Activated CD4-positive, CD25-positive, alpha-beta regulatory T cell treated with anti-CD3 and anti-CD28 coated beads, Interleukin-2, amount 50 U/mL, for 16 hours (primary cell): ENCODE data around the gene AP2A2.
A peak's percentile ranks its signal among the peaks of the same experiment; 100 is the strongest.

Experiments used
- DNase-seq: peaks from one replicate; pipeline ENCODE4 v3.0.0-alpha.2; 2020; ENCODE audit warnings: low read depth, low spot score

The AP2A2 gene

DNA sequence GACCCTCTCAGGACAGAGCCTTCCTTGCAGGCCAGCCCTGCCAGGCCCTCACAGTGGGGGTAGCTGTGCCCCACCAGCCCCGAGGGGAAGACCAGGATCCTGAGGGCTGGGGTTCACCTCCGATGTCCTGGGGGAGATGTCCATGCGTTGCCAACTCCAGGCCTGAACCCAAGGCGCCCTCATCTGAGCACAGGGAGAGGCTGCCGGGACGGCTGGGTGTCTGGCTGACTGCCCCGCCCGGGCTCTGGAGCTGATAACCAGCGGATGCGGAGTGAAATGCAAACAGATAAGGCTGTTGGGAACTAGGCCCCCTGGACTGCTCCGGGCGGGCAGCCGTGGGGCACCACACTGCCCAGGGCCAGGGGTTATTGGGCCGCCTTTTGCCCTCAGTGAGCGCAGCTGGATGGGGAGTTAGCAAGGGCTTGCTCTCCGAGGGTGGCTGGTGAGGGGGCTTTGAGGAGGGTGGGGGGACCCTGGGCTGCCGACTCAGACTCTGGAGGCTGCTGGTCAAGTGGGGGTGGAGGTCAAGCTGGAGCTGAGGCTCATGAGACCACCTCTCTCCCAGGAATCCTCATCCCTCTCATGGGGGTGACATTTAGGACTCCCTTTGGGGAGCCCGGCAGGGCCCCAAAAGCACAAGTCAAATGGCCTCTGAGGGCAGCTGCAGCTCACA lies 116.4 kb downstream of the AP2A2 start:
- DNase-seq = no peak

DNA sequence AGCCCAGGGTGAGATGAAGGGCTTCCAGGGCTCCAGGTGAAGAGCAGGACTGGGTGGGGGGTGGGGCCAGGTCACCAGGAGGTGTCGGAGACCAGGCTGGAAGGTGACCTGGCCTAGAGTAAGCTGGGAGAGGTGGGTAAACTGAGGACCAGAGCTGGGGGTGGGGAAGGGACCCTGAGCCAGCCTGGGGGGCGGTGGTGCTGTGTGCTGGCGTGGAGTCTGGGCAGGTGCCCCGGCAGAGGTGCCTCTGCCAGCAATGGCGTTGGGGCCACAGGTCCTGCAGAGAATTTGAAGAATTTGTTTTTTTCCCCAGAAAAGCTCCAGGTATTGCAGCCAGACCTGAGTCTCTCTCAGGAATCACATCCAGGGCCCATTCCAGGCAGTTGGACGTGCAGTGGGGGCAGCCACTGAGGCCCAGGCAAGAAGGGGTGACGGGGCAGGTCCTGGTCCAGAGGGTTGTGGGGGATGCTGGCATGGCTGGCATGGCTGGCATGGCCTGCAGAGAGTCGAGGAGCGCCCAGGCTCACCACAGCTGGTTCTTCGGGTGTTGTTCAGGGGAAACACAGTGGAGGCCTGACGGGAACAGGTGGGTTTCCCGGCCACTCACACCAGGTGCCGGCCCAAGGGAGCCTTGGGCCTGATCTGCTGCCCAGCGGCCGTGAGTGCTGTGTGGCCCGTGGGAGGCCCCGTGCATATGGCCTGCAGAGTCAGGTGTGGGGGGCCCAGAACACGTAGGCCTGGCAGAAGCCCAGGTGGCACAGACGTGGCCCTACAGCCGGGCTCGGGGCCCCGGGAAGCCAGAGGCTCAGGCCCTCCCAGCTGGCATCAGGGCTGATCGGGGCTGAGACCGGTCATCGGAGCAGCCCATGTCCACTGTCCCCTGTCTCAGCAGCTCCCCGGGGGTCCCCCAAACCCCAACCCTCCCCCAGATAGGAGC lies 117.2 kb downstream of the AP2A2 start:
- DNase-seq = no peak

DNA sequence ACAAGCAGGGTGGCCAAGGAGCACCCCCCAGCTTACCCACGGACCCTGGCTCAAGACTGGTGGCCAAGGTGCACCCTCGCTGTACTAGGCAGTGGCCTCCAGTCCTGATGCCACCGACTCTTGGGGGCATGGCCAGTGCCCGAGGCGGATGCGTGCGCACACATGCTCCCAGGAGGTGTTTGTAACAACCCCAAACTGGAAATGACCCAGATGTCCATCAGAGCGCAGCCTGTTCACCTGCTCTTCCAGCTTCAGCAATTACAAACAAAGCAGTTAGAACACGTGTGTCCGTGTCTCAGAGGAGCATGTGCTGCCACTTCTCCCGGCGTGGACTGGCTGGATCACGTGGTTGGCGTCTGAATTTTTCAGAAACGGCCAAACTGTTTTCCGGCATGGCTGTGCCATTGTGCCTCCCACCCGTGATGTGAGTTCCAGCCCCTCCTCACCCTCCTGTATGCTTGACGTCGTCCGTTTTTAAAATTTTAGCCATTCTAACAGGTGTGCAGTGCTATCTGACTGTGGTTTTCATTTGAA lies 118.0 kb downstream of the AP2A2 start:
- DNase-seq = no peak

DNA sequence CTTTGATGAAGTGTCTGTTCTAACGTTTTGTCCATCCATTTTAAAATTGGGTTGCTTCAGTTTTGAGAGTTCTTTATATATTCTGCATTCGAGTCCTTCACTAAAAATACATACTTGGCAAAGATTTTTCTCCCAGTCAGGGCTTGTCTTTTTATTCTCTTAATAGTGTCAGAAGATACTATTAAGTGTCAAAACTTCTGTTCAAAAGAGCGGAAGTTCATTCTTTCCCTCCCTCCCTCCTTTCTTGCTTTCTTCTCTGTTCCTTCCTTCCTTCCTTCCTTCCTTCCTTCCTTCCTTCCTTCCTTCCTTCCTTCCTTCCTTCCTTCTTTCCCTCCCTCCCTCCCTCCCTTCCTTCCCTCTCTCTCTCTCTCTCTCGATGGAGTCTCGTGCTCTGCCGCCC lies 118.5 kb downstream of the AP2A2 start:
- DNase-seq = no peak

DNA sequence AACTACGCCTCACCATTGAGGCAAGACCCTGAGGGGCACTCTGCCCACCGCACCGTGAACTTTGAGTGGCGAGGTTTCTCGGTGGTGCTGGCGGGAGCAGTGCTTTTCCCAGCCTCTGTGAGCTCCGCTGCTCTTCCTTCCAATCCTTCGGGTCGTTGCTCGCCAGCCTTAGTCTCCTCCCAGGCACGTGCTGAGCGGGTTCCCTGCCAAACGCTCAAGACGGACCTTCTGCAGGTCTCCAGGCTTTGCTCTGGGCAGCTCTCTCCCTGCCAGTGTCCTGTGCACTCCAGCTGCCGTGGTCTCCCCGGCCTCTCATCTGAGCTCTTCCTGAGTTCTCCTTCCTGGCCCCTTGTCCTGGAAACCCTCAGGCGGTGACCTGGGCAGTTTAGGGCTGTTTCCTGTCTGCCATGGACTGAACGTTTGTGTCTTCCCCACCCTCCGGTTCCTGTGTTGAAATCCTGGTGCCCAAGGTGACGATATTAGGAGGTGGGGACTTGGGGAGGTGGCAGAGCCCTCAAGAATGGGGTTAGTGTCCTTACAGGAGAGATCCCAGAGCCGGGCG lies 122.0 kb downstream of the AP2A2 start:
- DNase-seq = no peak

DNA sequence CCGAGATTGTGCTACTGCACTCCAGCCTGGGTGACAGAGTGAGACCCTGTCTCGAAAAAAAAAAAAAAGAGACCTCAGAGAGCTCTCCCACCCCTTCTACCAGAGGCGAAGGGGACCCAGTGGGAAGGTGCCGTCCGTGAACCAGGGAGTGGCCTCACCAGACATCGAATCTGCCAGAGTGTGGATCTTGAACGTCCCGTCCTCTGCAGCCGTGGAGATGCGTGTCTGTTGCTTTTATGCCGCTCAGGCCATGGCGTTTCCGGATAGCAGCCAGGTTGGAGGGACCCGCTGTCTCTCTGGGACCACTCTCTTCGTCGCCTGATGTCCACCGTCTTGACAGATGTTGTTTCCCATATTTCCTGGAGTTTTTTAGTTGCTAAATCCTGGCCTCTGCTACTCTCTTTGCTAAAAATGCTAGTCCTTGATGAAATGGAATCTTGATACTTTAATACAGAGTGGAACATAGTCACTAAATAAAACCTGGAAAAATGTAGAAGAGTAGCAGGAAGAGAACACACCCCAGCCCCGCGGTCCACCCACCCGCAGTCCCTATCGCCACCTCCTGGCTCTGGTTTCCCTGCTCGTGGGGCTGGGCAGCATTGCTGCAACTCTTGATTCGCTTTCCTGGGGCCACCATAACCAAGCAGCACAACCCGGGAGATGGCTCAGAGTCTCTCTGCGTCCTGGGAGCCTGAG lies 122.9 kb downstream of the AP2A2 start:
- no peak for DNase-seq

DNA sequence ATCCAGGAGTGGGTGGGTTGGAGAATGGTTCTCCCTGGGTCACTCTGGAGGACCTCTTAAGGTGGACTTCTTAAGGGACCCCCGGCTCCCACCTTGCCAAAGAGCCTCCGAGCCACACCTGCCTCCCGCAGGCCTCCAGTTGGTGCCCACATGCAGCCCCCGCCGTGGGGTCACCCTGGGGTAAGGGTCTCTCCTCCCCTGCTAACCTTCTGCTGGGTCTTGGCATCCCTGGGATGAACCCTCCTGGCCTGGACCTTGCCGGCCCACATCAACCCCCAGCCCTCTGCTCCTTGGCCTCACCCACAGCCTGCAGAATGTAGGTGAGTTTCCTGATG lies 123.4 kb downstream of the AP2A2 start:
- DNase-seq = no peak

DNA sequence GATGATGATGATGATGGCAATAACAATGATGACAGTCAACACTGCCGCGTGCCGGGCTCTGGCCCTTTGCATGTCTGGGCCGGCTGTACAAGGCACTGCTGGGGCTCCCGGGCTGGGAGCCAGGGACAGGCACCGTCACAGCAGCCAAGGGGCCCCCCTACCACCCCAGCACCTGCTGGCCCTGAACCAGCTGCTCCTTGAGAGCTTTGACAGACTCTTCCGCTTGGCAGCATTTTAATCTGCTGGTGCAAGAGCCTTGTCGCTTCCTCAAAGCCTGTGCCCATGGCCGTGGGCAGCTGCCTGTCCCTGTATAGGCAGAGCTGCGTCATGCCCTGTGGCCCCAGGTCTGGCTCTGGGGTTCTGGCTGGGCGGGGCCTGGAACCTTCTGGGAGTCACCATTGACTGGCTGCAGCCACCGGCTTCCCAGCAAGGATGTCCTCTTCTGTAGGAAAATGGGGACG lies 123.8 kb downstream of the AP2A2 start:
- no peak for DNase-seq

DNA sequence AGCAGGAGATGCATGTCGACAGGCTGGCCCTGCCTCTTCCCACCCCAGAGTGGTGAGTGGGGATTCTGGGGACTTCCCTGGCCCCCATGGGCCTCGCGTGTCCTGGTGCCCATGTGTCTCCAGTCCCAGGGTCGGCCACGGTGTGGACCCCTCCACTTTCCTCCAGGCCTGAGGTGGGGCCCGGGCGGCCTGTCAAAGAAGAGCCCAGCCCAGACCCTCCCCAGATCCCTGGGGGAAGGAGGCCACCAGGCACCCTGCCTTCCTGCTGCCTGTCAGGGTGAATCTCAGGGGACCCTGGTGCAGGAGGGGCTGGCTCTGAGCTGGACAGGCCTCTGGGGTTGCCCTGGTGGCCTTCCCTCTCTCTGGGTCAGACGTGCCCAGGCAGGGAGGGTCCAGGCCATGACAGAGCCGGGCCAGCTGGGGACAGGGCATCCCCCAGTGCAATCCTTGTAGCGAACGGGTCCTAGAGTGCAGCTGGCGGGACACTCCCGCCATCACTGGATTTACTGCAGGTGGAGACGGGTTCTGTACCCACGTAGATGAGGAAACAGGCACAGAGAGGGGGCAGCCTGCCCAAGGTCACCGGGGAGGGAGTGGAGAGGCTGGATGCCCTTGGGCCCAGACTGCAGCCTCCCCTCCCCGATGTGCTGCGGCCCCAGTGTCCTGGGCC lies 124.4 kb downstream of the AP2A2 start:
- DNase-seq = no peak

DNA sequence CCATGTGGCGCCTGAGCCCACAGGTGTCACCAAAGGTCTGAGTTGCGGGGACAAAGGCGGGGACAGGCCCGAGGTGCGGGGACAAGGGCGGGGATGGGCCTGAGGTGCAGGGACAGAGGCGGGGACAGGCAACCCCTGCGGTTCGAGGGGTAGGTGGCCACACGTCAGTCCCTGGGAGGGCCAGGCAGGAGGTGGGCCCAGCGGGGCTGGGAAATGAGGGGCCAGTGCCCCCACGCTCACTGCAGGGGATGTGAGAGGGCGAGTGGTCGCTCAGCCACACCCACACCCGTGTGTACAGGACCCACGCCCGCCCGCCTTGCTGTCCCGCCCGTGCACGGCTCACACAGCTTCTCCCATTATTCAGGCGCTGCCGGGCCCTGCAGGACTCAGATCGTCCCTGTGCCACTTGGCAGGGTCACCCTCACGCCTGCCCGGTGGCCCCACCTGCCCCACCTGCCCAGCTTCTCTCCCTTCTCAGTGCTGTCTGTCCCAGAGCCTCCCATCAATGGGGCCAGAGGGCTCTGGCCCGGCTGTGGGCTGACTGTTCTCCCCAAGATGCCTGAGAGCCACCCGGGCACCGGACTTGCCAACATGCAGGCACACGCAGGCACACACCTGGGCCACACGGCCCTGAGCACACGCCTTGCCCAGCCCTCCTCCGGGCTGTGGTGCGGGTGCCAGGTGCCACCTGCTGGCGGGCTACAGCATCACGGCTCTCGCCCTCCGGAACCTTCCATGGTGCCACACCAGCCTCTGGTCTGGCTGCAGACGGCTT lies 125.1 kb downstream of the AP2A2 start:
- DNase-seq = peak; percentile 44

DNA sequence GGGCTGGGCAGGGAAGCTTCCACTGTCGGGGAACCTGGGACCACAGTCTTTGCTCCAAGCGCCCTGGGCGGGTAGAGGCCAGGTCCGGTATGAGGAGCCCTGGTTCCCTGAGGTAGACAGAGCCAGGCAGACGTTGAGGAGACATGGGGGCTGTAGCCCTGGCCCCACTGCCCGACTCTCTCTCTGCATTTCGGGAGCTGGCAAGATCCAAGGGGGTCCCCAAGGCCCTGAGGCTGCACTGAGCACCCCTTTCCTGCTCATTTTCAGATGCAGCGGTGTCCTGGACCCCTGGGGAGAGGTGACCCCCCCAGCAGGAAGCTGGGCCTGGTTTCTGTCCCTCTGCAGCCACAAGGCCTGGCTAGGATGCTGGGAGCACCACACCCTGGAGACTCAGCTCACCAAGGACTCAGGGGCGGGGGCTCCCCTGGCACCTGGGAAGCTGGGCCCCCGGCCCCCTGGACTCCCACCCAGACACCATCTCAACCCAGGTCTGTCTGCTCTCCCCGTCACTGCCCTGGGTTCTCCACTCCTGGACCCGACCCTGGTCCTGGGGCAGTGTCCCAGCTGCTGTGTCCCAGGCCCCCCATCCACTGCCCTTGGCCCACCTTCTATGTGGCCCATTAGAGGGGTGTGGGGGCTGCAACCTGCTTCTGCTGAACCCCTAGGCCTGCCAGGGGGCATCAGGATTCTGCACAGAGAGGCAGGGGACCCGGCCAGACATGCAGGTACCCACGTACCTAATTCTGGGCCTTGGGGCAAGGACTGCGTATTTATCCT lies 125.9 kb downstream of the AP2A2 start:
- no peak for DNase-seq

DNA sequence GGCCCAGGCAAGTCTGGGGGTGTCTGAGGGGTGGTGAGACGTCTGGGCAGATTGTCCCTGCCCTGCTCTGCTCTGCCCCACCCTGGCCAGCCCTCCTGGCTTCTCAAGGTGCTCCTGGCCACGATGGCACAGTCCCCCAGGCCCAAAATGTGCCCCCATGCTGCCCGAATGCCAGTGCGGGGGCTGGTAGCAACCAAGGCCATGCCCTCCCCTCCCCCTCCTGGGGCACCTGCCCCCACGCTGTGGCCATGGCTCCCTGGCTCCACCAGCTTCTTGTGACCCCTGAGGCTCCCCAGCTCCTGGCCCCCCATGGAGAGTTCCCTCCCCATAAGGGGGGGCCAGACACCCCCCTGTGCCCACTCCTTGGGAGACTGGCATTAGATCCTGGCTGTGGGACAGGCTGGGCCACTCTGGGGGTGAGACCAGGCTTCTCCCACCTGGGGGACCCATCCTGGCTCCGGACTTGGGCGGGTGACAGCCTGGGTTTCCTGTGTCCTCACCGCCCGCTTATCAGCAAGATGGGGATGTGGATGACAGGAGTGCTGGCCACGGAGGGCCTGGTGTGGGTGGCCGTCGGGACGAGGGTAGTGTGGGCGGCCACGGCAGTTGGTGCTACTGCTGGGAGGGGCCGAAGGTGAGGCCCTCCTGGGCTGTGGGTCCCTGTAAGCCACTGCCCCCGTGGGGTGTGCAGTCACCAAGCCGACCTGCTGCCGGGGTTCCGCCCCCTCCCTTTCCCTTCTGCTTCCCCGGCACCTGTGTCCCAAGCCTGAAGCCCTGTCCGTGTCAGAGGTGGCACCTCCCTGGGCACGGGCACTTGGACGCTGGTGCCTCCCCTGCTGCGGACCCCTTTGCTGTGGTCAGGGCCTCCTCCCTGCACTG lies 126.7 kb downstream of the AP2A2 start:
- no peak for DNase-seq

DNA sequence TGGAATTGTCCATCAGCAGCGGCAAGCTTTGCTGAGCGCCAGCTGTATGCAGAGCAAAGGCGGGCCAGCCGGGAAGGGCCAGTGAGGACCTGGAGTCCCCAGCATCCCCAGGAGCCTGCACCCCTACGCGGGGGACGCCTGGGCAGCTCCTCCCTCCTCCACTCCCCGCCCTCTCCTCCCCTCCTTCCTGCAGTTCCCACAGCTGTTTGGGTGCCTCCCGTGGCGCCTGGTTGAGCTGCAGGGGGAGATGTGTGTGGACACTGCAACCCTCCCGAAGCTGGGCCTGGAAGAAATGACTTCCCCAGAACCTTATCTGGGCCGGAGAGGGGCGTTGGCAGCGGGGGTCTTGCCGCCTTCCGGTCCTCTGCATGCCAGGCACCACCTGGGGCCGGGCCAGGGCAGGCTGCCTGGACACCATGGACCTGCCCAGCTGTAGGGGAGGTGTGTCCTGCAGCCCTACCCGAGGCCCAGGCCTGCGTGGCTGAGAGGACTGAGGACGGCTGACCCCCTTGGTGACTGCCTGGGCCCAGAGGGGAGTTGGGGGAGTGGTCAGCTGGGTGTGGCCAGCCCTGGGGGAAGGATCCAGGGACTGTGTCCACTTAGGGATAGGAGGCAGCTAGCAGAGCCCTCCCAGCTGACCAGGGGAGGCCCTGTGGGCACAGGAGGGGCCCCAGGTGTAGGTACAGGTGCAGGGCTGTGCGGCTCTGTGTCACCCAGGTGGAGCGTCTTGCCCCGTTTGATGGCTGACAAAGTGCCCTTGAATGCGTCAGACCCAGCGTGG lies 127.6 kb downstream of the AP2A2 start:
- no peak for DNase-seq

DNA sequence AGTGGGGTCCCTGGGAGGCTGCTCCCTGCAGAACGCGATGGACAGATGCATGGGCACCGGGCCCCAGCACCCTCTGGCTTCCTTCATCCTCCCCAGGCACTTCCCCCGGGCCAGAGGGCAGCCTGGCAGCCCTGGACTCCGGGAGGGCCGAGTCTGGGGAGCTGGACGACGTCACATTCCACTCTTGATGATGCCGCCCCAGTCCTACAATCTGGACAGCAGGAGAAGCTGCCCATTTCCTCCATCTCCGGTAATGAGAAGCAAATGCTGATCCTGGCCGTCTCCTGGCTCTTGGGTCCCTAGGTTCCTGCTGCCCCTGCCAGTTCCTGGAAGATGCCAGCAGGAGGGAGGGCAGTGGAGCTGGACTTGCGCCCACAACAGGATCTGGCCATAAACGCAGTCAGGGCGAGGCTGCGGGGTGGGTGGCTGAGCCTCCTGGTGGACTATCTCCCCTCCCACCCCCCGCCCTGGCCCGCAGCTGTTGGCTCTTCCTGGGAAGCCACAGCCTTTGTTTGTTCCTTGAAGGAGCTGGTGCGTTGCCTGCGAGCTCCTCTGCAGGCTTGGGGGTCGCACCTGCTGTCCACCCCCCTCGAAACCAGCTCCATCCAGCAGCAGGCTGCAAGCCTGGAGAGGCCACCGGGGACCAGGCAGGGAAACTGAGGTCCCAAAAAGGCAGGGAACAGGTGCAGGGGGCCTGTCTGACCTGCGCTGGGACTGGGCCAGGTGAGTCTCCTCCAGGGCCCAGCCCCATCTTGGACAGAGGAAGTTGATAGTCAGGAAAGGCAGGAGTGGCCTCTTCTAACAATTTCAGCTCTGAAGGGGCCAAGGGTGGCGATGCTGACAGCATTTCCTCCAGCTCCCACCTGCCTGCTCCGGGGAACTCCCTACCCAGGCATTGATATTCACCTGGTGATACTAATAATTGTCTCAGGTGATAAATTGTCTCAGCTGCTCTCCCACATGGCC lies 128.8 kb downstream of the AP2A2 start:
- DNase-seq = no peak

DNA sequence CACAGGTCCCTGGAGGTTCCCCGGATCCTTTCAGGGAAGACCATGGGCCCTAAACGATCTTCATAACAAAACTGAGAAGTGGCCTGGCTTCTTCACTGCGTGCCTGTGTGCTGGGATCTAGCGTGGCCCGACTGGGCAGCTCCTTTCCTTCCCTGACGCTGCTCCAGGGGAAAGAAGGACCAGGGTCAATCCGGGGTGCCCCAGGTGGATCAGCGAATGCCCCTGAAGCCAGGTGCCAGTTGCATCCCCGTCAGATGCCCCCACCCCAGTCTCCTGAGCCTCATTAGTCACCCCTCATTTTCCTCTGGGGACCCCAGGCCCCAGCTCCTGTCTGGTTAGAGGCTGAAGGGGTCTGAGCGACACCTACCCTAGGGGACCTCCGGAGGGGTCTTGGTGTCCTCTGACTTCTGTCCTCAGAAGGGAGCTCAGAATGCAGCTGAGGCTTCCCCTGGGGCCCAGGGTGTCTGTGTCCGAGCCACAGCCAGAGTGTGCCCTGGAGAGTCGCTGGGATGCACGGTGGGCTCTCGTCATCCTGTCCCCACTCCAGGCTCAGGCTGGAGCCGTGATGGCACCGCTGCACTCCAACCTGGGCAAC lies 129.5 kb downstream of the AP2A2 start:
- no peak for DNase-seq

DNA sequence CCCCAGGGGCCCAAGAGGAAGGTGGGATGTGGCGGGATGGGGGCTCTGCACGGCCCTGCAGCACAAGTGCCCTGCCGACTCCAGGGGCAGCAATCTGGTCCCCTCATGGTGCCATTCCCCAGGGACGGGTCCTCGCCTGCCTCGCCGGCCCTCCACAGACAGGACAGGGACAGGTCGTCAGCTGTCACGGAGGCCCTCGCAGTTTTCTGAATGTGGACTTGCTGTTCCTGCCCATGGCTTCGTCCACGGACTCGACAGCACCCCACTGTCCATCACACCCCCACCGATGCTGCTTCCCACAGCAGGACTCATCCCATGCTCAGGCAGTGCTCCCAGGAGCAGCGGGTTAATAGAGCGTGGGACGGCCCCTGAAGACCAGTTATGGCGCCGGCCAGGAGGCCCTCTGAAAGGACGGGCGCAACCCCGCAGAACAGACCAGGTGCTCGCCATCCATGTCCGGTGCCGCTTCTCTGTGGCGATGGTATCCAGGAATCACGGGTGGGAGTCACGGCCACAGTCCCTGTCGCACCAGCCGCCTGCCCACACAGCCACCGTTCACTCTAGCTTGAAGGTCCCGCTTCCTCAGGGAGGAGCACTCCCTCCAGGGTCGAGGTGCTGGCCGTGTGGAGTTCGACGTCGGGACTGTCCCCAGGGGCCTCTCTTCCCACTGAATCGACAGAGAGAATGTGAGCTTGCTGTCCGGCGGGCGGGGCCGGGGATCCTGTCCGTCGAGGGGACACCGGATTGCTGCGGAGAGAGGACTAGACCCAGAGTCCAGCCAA lies 130.5 kb downstream of the AP2A2 start:
- DNase-seq = no peak
